Measurements from ENCODE around the gene LSM3. TPM values are rescaled to one million over a fixed set of nuclear protein-coding genes. Genes with fewer than 3 reads are reported as not detected.

Gene LSM3
- polyA plus RNA-seq, 3 donors = 14.5 to 20.0 (median 18.5) TPM

GRCh38 chr3:14139771-14140170 lies 38.8 kb upstream of the LSM3 start:
- DNase-seq (ENCODE audit: extremely low read depth in 1 of 11, low read depth in 9 of 11, low spot score in 4 of 11) = no peak

- no peak for DNase-seq (ENCODE audit: extremely low read depth in 1 of 11, low read depth in 9 of 11, low spot score in 4 of 11)
These were observed 37.9 kb upstream of the LSM3 start for GRCh38 chr3:14140668-14141067.

GRCh38 chr3:14141144-14141543 lies 37.5 kb upstream of the LSM3 start:
- no peak for DNase-seq (ENCODE audit: extremely low read depth in 1 of 11, low read depth in 9 of 11, low spot score in 4 of 11)

GRCh38 chr3:14141602-14142341 lies 36.8 kb upstream of the LSM3 start:
- no peak for DNase-seq (ENCODE audit: extremely low read depth in 1 of 11, low read depth in 9 of 11, low spot score in 4 of 11)

GRCh38 chr3:14142567-14143270 lies 35.9 kb upstream of the LSM3 start:
- no peak for DNase-seq (ENCODE audit: extremely low read depth in 1 of 11, low read depth in 9 of 11, low spot score in 4 of 11)

- DNase-seq (ENCODE audit: extremely low read depth in 1 of 11, low read depth in 9 of 11, low spot score in 4 of 11) = peak in 1 of 11 donors; percentile 23
These were observed 35.1 kb upstream of the LSM3 start for GRCh38 chr3:14143271-14144225.

GRCh38 chr3:14144423-14145075 lies 34.1 kb upstream of the LSM3 start:
- peak; percentile 67 to 94 (median 81) for DNase-seq (ENCODE audit: extremely low read depth in 1 of 11, low read depth in 9 of 11, low spot score in 4 of 11)

- DNase-seq (ENCODE audit: extremely low read depth in 1 of 11, low read depth in 9 of 11, low spot score in 4 of 11) = no peak
These were observed 33.4 kb upstream of the LSM3 start for GRCh38 chr3:14145236-14145635.

- DNase-seq (ENCODE audit: extremely low read depth in 1 of 11, low read depth in 9 of 11, low spot score in 4 of 11) = no peak
These were observed 32.8 kb upstream of the LSM3 start for GRCh38 chr3:14145670-14146380.

GRCh38 chr3:14146381-14147065 lies 32.1 kb upstream of the LSM3 start:
- no peak for DNase-seq (ENCODE audit: extremely low read depth in 1 of 11, low read depth in 9 of 11, low spot score in 4 of 11)

GRCh38 chr3:14147066-14147435 lies 31.6 kb upstream of the LSM3 start:
- no peak for DNase-seq (ENCODE audit: extremely low read depth in 1 of 11, low read depth in 9 of 11, low spot score in 4 of 11)

GRCh38 chr3:14147617-14148016 lies 31.0 kb upstream of the LSM3 start:
- DNase-seq (ENCODE audit: extremely low read depth in 1 of 11, low read depth in 9 of 11, low spot score in 4 of 11) = no peak

- DNase-seq (ENCODE audit: extremely low read depth in 1 of 11, low read depth in 9 of 11, low spot score in 4 of 11) = no peak
These were observed 30.3 kb upstream of the LSM3 start for GRCh38 chr3:14148041-14148985.

GRCh38 chr3:14150078-14150477 lies 28.5 kb upstream of the LSM3 start:
- DNase-seq (ENCODE audit: extremely low read depth in 1 of 11, low read depth in 9 of 11, low spot score in 4 of 11) = no peak

- no peak for DNase-seq (ENCODE audit: extremely low read depth in 1 of 11, low read depth in 9 of 11, low spot score in 4 of 11)
These were observed 28.0 kb upstream of the LSM3 start for GRCh38 chr3:14150491-14151230.

GRCh38 chr3:14151471-14152083 lies 27.0 kb upstream of the LSM3 start:
- no peak for DNase-seq (ENCODE audit: extremely low read depth in 1 of 11, low read depth in 9 of 11, low spot score in 4 of 11)
